GM21423 (cell line): ENCODE results near the gene EFL1.
"Not testable (repeated sequence)": the region's sequence is repeated elsewhere in the genome, so short reads cannot be mapped to it uniquely, and the experiment has no call there.

Source experiments
- ATAC-seq: cut with Tn5 transposase; IDR thresholded peaks from one replicate; pipeline ENCODE4 v1.9.1; 2021; ENCODE audit warnings: mild to moderate bottlenecking, moderate library complexity; ENCODE audit not compliant: unreplicated experiment

The EFL1 gene

GRCh38 chr15:82282386-82282785 is 19.9 kb upstream of the EFL1 start:
- ATAC-seq = not testable (repeated sequence)

GRCh38 chr15:82281276-82281675 is 18.7 kb upstream of the EFL1 start:
- not testable (repeated sequence) for ATAC-seq

- no peak for ATAC-seq
Measured at GRCh38 chr15:82275410-82275809, 12.9 kb upstream of the EFL1 start.

GRCh38 chr15:82272154-82272553 is 9.6 kb upstream of the EFL1 start:
- no peak for ATAC-seq

- ATAC-seq = not testable (repeated sequence)
Measured at GRCh38 chr15:82268454-82268853, 5.9 kb upstream of the EFL1 start.

GRCh38 chr15:82267137-82267536 is 4.6 kb upstream of the EFL1 start:
- ATAC-seq = not testable (repeated sequence)

GRCh38 chr15:82263350-82263749 is 816 bp upstream of the EFL1 start:
- no peak for ATAC-seq

GRCh38 chr15:82261566-82262421 is 740 bp downstream of the EFL1 start:
- peak; percentile 21 for ATAC-seq

- ATAC-seq = not testable (repeated sequence)
Measured at GRCh38 chr15:82248261-82248660, 14.3 kb downstream of the EFL1 start.

GRCh38 chr15:82245956-82246355 is 16.6 kb downstream of the EFL1 start:
- not testable (repeated sequence) for ATAC-seq

GRCh38 chr15:82243644-82244043 is 18.9 kb downstream of the EFL1 start:
- ATAC-seq = not testable (repeated sequence)

- not testable (repeated sequence) for ATAC-seq
Measured at GRCh38 chr15:82241836-82242499, 20.6 kb downstream of the EFL1 start.

GRCh38 chr15:82239685-82240391 is 22.7 kb downstream of the EFL1 start:
- ATAC-seq = no peak

- not testable (repeated sequence) for ATAC-seq
Measured at GRCh38 chr15:82237944-82238534, 24.5 kb downstream of the EFL1 start.

- ATAC-seq = no peak
Measured at GRCh38 chr15:82231842-82232241, 30.7 kb downstream of the EFL1 start.

GRCh38 chr15:82231233-82231632 is 31.3 kb downstream of the EFL1 start:
- ATAC-seq = no peak

- ATAC-seq = no peak
Measured at GRCh38 chr15:82228750-82229149, 33.8 kb downstream of the EFL1 start.

GRCh38 chr15:82221535-82221934 is 41.0 kb downstream of the EFL1 start:
- not testable (repeated sequence) for ATAC-seq

- ATAC-seq = not testable (repeated sequence)
Measured at GRCh38 chr15:82216092-82216491, 46.4 kb downstream of the EFL1 start.

- not testable (repeated sequence) for ATAC-seq
Measured at GRCh38 chr15:82212201-82212600, 50.3 kb downstream of the EFL1 start.

GRCh38 chr15:82210066-82210597 is 52.4 kb downstream of the EFL1 start:
- ATAC-seq = not testable (repeated sequence)
